H1 (cell line): ENCODE measurements around the gene ZNF608.

Experiments
- CTCF ChIP-seq, 3 experiments: IDR thresholded peaks; 1 replicate in 2 of 3; 2 replicates in 1 of 3; pipeline versions ENCODE4 v1.5.1 to v1.6.1; 2011; ENCODE audit warnings: low read length in 3 of 3, mild to moderate bottlenecking in 3 of 3, inconsistent platforms in 2 of 3, low read depth in 1 of 3, moderate library complexity in 1 of 3; ENCODE audit not compliant: insufficient read depth in 1 of 3; ENCODE audit errors: control extremely low read depth in 1 of 3
- EZH2 ChIP-seq: fragments of 200-600 bp; sonication (generic); IDR thresholded peaks from 2 replicates; pipeline ENCODE4 v1.7.1; 2012; ENCODE audit warnings: low read depth, mild to moderate bottlenecking, moderate library complexity, low read length, inconsistent platforms; ENCODE audit not compliant: severe bottlenecking
- JUN ChIP-seq: IDR thresholded peaks from 2 replicates; pipeline ENCODE4 v1.6.1; 2011; ENCODE audit warnings: low read depth, mild to moderate bottlenecking, improper control_type of control experiment, low read length
- NANOG ChIP-seq: IDR thresholded peaks from 2 replicates; pipeline ENCODE4 v1.6.1; 2011; ENCODE audit warnings: low read length, low read depth, mild to moderate bottlenecking, inconsistent platforms; ENCODE audit not compliant: insufficient read depth, poor library complexity, severe bottlenecking
- POLR2A ChIP-seq, 2 experiments: IDR thresholded peaks; 1 replicate in 1 of 2; 2 replicates in 1 of 2; pipeline ENCODE4 v1.6.1; 2011; ENCODE audit warnings: low read depth in 2 of 2, low read length in 2 of 2, mild to moderate bottlenecking in 2 of 2; ENCODE audit errors: control extremely low read depth in 1 of 2
- RAD21 ChIP-seq, 2 experiments: IDR thresholded peaks in 1 of 2; conservative IDR thresholded peaks in 1 of 2; 2 replicates each; pipeline ENCODE4 v1.6.1; 2011; ENCODE audit warnings: low read depth in 2 of 2, low read length in 2 of 2, improper control_type of control experiment in 1 of 2, inconsistent platforms in 1 of 2, mild to moderate bottlenecking in 1 of 2, moderate library complexity in 1 of 2
- SIN3A ChIP-seq, 2 experiments: IDR thresholded peaks in 1 of 2; conservative IDR thresholded peaks in 1 of 2; 2 replicates each; pipeline ENCODE4 v1.6.1; 2011 to 2012; ENCODE audit warnings: low read length in 2 of 2, improper control_type of control experiment in 1 of 2, low read depth in 1 of 2, mild to moderate bottlenecking in 1 of 2
- SIRT6 ChIP-seq: IDR thresholded peaks from one replicate; pipeline ENCODE4 v1.7.1; 2012; ENCODE audit warnings: low read length, inconsistent platforms
- TBP ChIP-seq: IDR thresholded peaks from 2 replicates; pipeline ENCODE4 v1.6.1; 2011; ENCODE audit warnings: low read depth, low read length, improper control_type of control experiment
- USF2 ChIP-seq: IDR thresholded peaks from 2 replicates; pipeline ENCODE4 v1.6.1; 2011; ENCODE audit warnings: low read length, improper control_type of control experiment

- no peak for TF ChIP-seq CTCF (IDR thresholded peaks at IDR 0.05; ENCODE audit: control extremely low read depth in 1 of 3, insufficient read depth in 1 of 3, low read depth in 1 of 3, low read length in 3 of 3)
- TF ChIP-seq USF2 = no peak
- no peak for TF ChIP-seq POLR2A (IDR thresholded peaks at IDR 0.05; ENCODE audit: control extremely low read depth in 1 of 2, low read depth in 2 of 2, low read length in 2 of 2)
- TF ChIP-seq NANOG = no peak
- TF ChIP-seq RAD21 (IDR thresholded peaks at IDR 0.05 in 1 of 2, conservative IDR thresholded peaks at IDR 0.05 in 1 of 2; ENCODE audit: low read depth in 2 of 2, low read length in 2 of 2) = no peak
- TF ChIP-seq TBP = no peak
- TF ChIP-seq SIN3A (conservative IDR thresholded peaks at IDR 0.05 in 1 of 2, IDR thresholded peaks at IDR 0.05 in 1 of 2; ENCODE audit: low read depth in 1 of 2, low read length in 2 of 2) = no peak
- no peak for TF ChIP-seq SIRT6
- no peak for TF ChIP-seq JUN
- TF ChIP-seq EZH2 = no peak
These were observed 41.7 kb downstream of the ZNF608 start for GRCh38 chr5:124704594-124705284.
